Activated T-helper 1 cell treated with anti-CD3 and anti-CD28 coated beads, Interleukin-12 subunit alpha, Interleukin-12 subunit beta, Interleukin-2, Interleukin-4 antibody, amounts not matched to agents 30 ng/mL and 10 ng/mL and 1 ng/mL, durations not matched to agents 14 hours and 24 hours and 36 hours (primary cell): Measurements from ENCODE around the gene DPH5. TPM values are rescaled to one million over a fixed set of nuclear protein-coding genes. Genes with fewer than 3 reads are reported as not detected.

ENCODE experiments used
- DNase-seq: peaks from one replicate; pipeline ENCODE4 v3.0.0; 2021; ENCODE audit warnings: low spot score
- H3K27ac Mint-ChIP-seq: one replicate; pipeline ENCODE4 v1.8.0; 2021; ENCODE audit warnings: mild to moderate bottlenecking, mixed read lengths
- H3K27me3 Mint-ChIP-seq: one replicate; pipeline ENCODE4 v1.8.0; 2022; ENCODE audit warnings: mild to moderate bottlenecking, moderate library complexity, mixed read lengths; ENCODE audit not compliant: insufficient read depth
- H3K36me3 Mint-ChIP-seq: one replicate; pipeline ENCODE4 v1.8.0; 2021; ENCODE audit warnings: low read depth, mixed read lengths
- H3K4me1 Mint-ChIP-seq: one replicate; pipeline ENCODE4 v1.8.0; 2021; ENCODE audit warnings: low read depth, mixed read lengths
- H3K4me3 Mint-ChIP-seq: one replicate; pipeline ENCODE4 v1.8.0; 2021; ENCODE audit warnings: mild to moderate bottlenecking, moderate library complexity, mixed read lengths
- H3K9me3 Mint-ChIP-seq: one replicate; pipeline ENCODE4 v1.8.0; 2021; ENCODE audit warnings: mixed read lengths
- intact Hi-C: fragments of 100-400 bp; cut with micrococcal nuclease; formaldehyde crosslinking; loops from one replicate; pipeline ENCODE4 v1.15.1; 2024
- total RNA-seq: library from RNA; stranded (reverse); gene quantifications from 2 replicates; pipeline ENCODE4 v1.2.3, GENCODE V29; 2022

Gene DPH5
- total RNA-seq, 1 donor from 2014 or later = 32.2 TPM

DNA sequence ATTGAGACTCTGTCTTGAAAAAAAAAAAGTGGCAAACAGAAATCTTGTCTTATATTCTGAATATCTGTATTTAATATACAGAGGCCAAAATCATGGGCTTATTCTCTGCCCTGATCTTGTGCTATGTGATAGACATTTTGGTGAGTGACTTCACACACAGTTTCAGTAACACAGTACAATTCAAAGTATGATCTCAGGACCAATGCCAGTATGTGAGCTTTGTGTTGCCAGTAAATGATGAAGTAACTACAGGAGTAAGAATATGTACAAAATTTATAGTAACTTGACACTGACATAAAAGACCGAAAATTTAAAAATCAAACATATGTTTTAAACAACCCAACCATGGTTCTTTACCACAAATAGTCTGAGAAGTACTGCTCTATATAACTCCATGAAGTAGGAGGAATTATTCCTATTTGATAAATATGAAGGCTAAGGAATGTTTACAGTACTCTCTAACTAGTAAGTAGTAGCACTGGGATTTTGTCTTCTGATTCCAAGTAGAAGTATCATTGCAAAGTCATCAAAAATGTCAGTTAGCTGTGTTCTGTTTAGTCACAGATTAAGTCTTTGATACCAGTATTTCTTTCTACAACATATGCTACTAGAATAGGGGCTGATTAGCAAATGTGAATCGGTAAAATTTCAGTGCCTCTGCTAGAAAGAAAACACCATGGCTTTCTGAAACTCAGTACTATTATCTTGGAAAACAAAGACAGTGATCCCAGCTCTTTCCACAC is 25.3 kb downstream of the DPH5 start:
- Mint-ChIP-seq H3K9me3 (peaks cover 1% of the 10 kb centered on the region), H3K27ac (no peak overlapping the region), H3K27me3 (no peaks in the 10 kb centered on the region), H3K4me3 (no peak overlapping the region), H3K4me1 (peaks cover 29% of the 10 kb centered on the region), H3K36me3 (peaks cover 35% of the 10 kb centered on the region)
- no peak for DNase-seq
- intact Hi-C loops = loop anchor here (5.0 kb wide), 1 partner anchor 68 kb away; no protein-coding TSS in a partner anchor

DNA sequence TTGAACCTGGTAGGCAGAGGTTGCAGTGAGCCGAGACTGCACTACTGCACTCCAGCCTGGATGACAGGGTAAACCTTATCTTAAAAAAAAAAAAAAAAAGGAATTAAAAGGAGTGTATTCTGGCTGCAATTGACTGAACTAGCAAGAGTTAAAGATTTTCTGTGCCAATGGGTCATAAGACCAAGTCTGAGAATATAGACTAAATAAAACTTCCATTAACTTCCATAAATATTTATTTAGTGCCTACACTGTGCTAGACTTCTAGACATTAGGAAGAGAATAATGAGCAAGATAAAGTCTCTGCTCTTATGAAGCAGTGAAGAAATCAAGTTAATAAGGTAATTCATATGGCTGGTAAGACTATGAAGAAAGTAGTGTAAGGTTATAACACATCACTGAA is 27.2 kb downstream of the DPH5 start:
- peaks cover 18% of the 10 kb centered on the region for H3K4me1 Mint-ChIP-seq
- no peak for DNase-seq
- H3K9me3 Mint-ChIP-seq = no peaks in the 10 kb centered on the region
- intact Hi-C loops = no loop called here
- H3K27me3 Mint-ChIP-seq = no peaks in the 10 kb centered on the region
- no peak overlapping the region for H3K4me3 Mint-ChIP-seq
- H3K27ac Mint-ChIP-seq = no peak overlapping the region
- peaks cover 40% of the 10 kb centered on the region for H3K36me3 Mint-ChIP-seq

DNA sequence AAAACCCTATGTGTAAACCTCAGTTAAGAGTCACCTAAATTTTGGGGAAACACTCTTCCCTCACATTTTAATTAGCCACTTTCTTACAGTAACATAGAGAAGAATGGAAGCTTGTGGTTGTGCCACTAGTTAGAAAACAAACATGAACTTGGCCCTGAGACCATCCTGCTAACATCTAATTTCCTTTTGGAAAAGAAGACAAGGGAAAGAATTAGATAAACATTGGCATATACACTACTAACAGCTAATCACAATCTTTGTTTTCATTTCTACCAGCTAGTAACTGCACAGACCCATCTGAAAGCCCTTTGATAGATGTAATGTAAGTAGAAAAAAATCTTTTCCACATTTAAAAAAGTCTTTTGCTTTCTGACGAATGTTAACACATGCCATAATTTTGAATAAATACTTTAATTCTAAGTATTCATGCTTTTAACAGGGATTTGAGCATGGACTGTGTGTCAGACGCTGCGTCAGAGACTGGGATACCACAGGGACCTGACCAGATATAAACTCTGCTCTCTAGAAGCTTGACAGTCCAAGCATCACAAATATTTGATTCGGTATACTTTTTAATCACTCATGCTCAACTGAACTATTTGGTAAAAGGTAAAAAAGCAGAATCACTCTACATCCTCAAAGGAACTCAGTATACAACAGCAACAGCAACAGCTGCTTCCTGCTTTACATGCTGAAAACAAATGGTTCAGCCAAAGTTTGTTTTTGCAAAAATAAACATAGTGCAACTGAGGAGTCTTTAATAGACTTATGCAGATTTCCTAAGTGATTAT is 30.2 kb downstream of the DPH5 start:
- no peak overlapping the region for H3K4me3 Mint-ChIP-seq
- H3K27me3 Mint-ChIP-seq = no peaks in the 10 kb centered on the region
- intact Hi-C loops = loop anchor here (2.0 kb wide), 1 partner anchor 19 kb away; no protein-coding TSS in a partner anchor
- H3K9me3 Mint-ChIP-seq = no peaks in the 10 kb centered on the region
- no peak for DNase-seq
- peaks cover 46% of the 10 kb centered on the region for H3K36me3 Mint-ChIP-seq
- no peak overlapping the region for H3K27ac Mint-ChIP-seq
- peaks cover 8% of the 10 kb centered on the region for H3K4me1 Mint-ChIP-seq

DNA sequence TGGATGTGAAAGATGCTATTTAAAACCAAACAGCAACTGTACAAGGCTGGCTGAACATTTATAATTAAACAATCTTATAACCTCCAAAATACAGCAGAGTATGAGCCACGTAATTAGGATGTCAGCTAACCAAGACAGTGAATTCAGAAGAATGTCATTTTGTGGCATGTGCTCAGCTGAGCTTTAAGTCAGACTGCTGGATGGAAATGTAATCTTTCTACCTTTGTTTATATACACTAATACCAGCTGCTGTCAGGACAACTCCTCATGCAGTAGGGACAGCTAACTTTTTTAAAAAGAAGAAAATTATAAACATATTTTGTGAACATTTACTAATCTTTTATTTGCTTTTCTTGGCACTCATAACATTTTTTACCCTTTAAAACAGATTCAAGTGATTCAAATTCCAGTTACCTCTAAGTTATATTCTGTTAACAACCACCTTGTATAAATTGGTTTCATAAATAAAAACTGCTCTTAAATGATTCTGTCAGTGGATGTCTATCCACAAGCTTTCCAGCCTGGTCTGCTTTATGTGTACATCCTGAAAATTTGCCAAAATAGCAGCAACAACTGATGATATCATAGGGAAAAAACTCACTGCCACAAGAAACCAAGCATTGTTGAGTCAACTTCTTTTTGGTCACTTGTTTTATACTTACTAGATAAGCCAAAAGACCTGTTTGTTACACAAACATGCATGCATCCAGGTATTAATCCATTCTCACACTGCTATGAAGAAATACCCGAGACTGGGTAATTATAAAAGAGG is 36.1 kb downstream of the DPH5 start:
- Mint-ChIP-seq H3K27me3 (no peaks in the 10 kb centered on the region), H3K4me3 (no peak overlapping the region), H3K36me3 (peaks cover 51% of the 10 kb centered on the region), H3K27ac (no peak overlapping the region), H3K9me3 (peaks cover 5% of the 10 kb centered on the region), H3K4me1 (peaks cover 14% of the 10 kb centered on the region)
- no peak for DNase-seq
- intact Hi-C loops = no loop called here

DNA sequence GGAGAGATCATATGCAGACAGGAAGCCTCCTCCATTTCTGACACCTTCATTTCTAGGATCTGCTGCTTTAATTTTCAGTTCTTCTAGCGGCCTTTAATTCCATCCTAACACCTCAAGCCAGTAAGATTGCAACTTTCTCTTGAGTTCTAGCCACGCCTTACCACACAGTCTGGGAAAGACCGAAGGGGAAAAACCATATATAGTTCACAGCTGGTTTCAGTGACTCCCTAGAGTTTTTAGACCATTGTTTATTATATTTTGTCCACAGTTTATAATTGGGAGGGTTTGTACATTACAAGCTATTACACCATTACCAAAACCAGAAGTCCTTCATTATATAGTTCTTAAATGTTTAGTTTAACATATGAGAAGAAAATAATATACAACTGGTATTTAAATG is 37.5 kb downstream of the DPH5 start:
- Mint-ChIP-seq H3K4me3 (no peak overlapping the region), H3K9me3 (peaks cover 5% of the 10 kb centered on the region), H3K27me3 (no peaks in the 10 kb centered on the region), H3K4me1 (peaks cover 22% of the 10 kb centered on the region), H3K36me3 (peaks cover 62% of the 10 kb centered on the region), H3K27ac (no peak overlapping the region)
- no peak for DNase-seq
- intact Hi-C loops = no loop called here

DNA sequence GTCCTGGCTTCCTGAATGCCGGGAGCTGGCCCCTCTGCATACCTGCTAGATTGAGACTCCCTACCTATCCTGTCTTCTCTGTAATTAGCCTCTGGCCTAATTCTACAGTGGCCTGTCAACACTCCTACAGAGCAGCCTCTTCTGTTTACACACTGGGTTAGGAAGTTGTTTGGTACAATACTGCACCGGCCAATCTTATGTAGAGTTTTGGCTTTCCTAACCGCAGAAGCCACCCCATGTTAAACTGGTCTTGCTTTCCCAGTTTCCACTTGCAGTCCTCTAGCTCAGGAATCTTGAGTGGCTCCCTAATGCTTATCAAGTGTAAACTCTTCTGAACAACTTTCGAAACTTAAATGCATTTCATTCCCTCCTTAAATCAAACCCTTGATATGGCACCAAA is 42.8 kb downstream of the DPH5 start:
- Mint-ChIP-seq H3K36me3 (peaks cover 66% of the 10 kb centered on the region), H3K27me3 (no peaks in the 10 kb centered on the region), H3K27ac (no peak overlapping the region)

DNA sequence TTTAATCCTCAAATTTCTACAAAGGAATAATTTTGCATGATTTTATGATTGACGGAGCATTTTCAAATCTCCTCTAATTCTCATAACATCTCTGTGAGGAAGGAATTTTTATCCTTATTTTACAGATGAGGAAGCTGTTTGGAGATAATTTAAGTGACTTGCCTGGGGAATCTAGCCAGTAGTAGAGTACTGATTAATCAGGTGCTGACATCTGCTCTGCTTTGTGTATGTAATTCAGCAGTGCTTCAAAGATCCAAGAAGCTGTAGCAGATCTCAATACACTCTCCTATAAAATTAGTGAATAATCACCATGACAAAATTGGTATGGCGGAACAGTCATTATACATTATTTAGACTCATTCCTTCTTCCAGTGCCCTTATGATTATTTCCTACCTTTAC is 46.0 kb downstream of the DPH5 start:
- H3K9me3 Mint-ChIP-seq = no peaks in the 10 kb centered on the region
- no peak overlapping the region for H3K27ac Mint-ChIP-seq
- peaks cover 13% of the 10 kb centered on the region for H3K4me1 Mint-ChIP-seq
- intact Hi-C loops = no loop called here
- H3K36me3 Mint-ChIP-seq = peaks cover 64% of the 10 kb centered on the region
- H3K4me3 Mint-ChIP-seq = no peak overlapping the region
- no peak for DNase-seq
- no peaks in the 10 kb centered on the region for H3K27me3 Mint-ChIP-seq

More for the DNA sequence above, 42.8 kb downstream of the DPH5 start:
- H3K4me1 Mint-ChIP-seq = peaks cover 22% of the 10 kb centered on the region
- no peak for DNase-seq
- peaks cover 5% of the 10 kb centered on the region for H3K9me3 Mint-ChIP-seq
- intact Hi-C loops = no loop called here
- no peak overlapping the region for H3K4me3 Mint-ChIP-seq

DNA sequence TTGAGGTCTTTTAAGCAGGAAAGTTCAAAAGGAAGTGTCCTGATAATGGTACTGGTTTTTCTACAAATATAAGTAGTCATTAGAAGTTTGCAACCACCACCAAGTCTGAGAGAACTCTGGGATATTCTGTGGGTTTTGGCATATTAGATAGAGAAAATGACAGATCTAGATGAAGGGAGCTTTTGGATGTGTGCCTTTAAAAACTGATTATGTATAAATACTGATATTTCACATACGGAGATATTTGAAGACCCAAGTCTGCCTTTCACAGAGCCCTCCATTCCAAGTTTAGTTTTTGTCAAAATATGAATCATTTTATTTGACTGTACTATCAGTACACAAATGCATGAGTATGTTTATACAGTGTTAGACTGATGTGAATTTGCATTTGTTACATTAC is 48.6 kb downstream of the DPH5 start:
- intact Hi-C loops = no loop called here
- Mint-ChIP-seq H3K36me3 (peaks cover 53% of the 10 kb centered on the region), H3K9me3 (no peaks in the 10 kb centered on the region), H3K27me3 (no peaks in the 10 kb centered on the region), H3K4me3 (no peak overlapping the region), H3K27ac (no peak overlapping the region), H3K4me1 (peaks cover 7% of the 10 kb centered on the region)
- DNase-seq = no peak

DNA sequence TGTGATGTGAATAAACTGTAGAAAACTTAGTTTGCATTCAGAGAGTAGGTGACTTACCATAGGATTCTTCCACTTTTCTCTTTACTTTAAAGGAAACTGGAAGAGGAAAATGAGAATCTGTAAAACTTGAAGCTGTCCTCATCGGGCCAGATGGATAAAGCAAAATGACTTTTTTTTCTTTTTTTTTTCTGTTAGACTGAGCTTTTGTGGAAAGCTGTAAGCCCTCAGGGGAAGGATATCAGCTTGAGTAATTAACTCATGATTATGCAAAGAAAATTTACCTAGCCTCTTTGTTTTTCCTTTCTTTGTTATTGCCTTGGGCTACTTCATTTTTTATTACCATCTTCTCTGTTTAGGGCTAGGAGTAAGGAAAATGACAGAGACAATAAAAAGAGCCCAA is 53.4 kb downstream of the DPH5 start:
- peaks cover 43% of the 10 kb centered on the region for H3K36me3 Mint-ChIP-seq
- intact Hi-C loops = no loop called here

DNA sequence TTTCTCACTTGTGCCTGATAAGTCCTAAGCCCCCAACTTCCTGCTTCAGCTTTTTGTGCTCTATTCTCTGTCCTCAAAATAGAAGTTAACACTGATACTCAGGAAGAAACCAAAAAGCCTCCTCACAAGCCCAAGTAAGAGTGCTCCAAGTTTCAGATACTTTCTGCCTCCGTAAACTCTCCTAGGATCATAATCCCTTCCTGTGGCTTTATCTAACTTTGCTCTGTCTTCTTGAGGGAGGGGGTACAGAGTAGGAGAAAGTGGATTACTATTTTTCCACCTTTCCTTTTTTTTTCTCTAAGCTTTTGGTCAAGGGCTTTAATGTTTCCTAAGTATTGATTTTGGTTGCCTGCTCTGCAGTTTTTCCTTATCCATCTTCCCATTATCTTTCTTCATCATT is 54.6 kb downstream of the DPH5 start:
- H3K4me1 Mint-ChIP-seq = peaks cover 9% of the 10 kb centered on the region
- no peak overlapping the region for H3K27ac Mint-ChIP-seq
- peaks cover 44% of the 10 kb centered on the region for H3K36me3 Mint-ChIP-seq
- no peaks in the 10 kb centered on the region for H3K27me3 Mint-ChIP-seq
- H3K9me3 Mint-ChIP-seq = no peaks in the 10 kb centered on the region
- DNase-seq = no peak
- intact Hi-C loops = no loop called here
- no peak overlapping the region for H3K4me3 Mint-ChIP-seq

More for the DNA sequence above, 53.4 kb downstream of the DPH5 start:
- H3K4me1 Mint-ChIP-seq = peaks cover 9% of the 10 kb centered on the region
- no peak overlapping the region for H3K4me3 Mint-ChIP-seq
- no peaks in the 10 kb centered on the region for H3K9me3 Mint-ChIP-seq
- no peaks in the 10 kb centered on the region for H3K27me3 Mint-ChIP-seq
- DNase-seq = no peak
- no peak overlapping the region for H3K27ac Mint-ChIP-seq

DNA sequence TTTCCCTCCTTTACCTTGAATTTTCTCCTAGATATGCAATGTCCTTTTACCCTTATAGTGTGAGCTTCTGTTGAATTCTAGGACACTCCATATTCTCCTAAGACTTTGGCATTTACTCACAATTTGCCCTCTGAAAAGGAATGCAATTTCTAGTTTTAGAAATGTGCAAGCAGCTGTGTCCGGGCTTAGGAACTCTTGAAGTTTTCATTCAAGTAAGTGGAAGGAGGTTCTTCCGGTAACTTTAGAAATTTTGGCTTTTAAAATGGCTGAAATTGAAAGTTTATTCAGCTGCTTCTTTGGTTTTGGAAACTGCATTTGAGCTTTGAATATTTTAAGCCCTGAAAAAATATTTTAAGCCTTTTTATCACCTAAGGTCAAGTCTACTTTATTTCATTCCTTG is 56.3 kb downstream of the DPH5 start:
- H3K4me1 Mint-ChIP-seq = peaks cover 9% of the 10 kb centered on the region
- no peak for DNase-seq
- no peak overlapping the region for H3K4me3 Mint-ChIP-seq
- peaks cover 53% of the 10 kb centered on the region for H3K36me3 Mint-ChIP-seq
- no peaks in the 10 kb centered on the region for H3K27me3 Mint-ChIP-seq
- intact Hi-C loops = no loop called here
- no peaks in the 10 kb centered on the region for H3K9me3 Mint-ChIP-seq
- no peak overlapping the region for H3K27ac Mint-ChIP-seq

DNA sequence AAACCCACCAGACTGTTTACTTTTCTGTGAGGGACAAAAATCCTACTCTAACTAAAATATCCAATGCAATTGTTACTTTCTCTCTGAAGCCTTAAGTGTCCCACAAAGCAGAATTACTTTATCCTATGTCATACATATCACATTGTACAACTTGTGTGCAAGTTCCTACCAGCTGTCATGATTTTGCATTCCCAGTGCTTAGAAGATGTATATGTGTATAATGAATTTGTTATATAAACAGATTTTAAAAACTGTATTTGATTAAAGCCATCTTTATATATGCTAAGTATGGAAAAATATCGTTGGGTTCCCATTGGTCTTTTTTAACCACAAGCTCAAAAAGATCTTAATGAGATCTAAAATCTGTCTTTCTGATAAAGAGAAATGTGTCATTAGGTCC is 57.0 kb downstream of the DPH5 start:
- Mint-ChIP-seq H3K36me3 (peaks cover 51% of the 10 kb centered on the region), H3K27me3 (no peaks in the 10 kb centered on the region), H3K9me3 (no peaks in the 10 kb centered on the region), H3K27ac (no peak overlapping the region), H3K4me3 (no peak overlapping the region), H3K4me1 (peaks cover 12% of the 10 kb centered on the region)
- no peak for DNase-seq
- intact Hi-C loops = no loop called here

DNA sequence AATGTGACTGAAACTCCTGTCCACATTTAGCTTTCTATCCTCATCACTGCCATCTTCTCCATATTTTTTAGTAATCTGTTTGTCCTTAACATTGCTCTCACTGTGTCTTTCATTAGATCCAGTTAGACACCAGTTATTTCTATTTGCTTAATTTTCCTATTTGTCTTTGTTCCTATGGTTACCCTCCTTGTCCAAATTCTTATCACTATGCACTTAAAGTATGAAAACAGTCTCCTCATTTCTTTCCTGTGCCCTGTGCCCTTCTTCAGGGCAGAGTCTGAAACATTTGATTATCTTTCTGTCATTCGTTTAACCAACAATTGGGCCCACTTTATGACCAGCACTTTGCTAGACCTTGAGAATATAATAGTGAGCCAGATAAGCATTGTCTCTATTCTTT is 65.5 kb downstream of the DPH5 start:
- Mint-ChIP-seq H3K27me3 (no peaks in the 10 kb centered on the region), H3K27ac (no peak overlapping the region), H3K4me1 (peaks cover 28% of the 10 kb centered on the region), H3K9me3 (peaks cover 12% of the 10 kb centered on the region), H3K36me3 (peaks cover 42% of the 10 kb centered on the region), H3K4me3 (no peak overlapping the region)
- intact Hi-C loops = no loop called here
- DNase-seq = no peak
